Measurements from ENCODE around the gene CELF1. TPM values are rescaled to one million over a fixed set of nuclear protein-coding genes. Genes with fewer than 3 reads are reported as not detected.
"Not testable (repeated sequence)": the region's sequence is repeated elsewhere in the genome, so short reads cannot be mapped to it uniquely, and the experiment has no call there.

CELF1 gene
- total RNA-seq, 2 experiments from 2014 or later: 108 to 118 TPM

DNA sequence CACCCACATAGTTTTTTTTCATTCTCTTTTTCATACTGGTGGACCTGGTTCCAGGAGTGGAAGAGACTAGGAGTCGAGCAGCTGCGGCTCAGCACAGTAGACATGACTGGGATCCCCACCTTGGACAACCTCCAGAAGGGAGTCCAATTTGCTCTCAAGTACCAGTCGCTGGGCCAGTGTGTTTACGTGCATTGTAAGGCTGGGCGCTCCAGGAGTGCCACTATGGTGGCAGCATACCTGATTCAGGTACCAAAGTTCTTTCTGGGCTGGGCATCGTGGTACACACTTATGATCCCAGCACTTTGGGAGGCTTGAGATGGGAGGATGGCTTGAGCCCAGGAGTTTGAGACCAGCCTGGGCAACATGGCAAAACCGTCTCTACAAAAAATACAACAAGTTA is 16.7 kb upstream of the CELF1 start:
- no peak overlapping the region for H3K4me3 Mint-ChIP-seq
- peaks cover 39% of the 10 kb centered on the region for H3K36me3 Mint-ChIP-seq
- H3K4me1 Mint-ChIP-seq: peaks cover 19% of the 10 kb centered on the region
- H3K9me3 Mint-ChIP-seq (ENCODE audit: low read depth): no peaks in the 10 kb centered on the region
- DNase-seq (no peak), ATAC-seq (no peak)
- no peak overlapping the region for H3K27ac Mint-ChIP-seq
- H3K27me3 Mint-ChIP-seq: no peaks in the 10 kb centered on the region
- CTCF ChIA-PET: interaction anchor here (1.2 kb wide), 1 partner anchor 13 kb away, joined by 3 read pairs; no protein-coding TSS in a partner anchor

DNA sequence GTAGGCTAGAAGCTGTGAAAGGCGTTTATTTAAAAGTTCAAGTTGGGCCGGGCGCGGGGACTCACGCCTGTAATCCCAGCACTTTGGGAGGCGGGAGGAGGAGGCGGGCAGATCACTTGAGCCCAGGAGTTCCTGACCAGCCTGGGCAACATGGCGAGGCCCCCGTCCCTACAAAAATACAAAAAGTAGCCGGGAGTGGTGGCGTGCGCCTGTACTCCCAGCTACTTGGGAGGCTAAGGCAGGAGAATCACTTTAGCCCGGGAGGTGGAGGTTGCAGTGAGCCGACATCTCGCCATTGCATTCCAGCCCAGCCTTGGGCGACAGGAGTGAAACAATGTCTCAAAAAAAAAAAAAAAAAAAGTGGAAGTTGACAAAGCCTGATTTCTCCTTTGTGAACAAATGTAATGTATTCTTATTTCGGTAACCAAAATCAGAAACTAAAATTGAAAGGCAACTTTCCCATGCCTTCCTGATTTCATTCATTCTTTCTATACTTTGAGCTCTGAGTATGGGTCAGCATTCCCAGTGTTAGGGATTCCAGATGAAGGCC is 13.3 kb upstream of the CELF1 start:
- H3K27me3 Mint-ChIP-seq: no peaks in the 10 kb centered on the region
- peaks cover 11% of the 10 kb centered on the region for H3K36me3 Mint-ChIP-seq
- DNase-seq (no peak), ATAC-seq (no peak)
- CTCF ChIA-PET: interaction anchor here (0.8 to 4.0 kb wide), 6 partner anchors 11 to 368 kb away, joined by 3 to 48 read pairs (median 4); partner anchors contain the start of gene CELF1
- H3K4me1 Mint-ChIP-seq: peaks cover 29% of the 10 kb centered on the region
- peak overlapping the region; percentile 73 for H3K27ac Mint-ChIP-seq
- H3K9me3 Mint-ChIP-seq (ENCODE audit: low read depth): no peaks in the 10 kb centered on the region
- H3K4me3 Mint-ChIP-seq: peak overlapping the region; percentile 80

DNA sequence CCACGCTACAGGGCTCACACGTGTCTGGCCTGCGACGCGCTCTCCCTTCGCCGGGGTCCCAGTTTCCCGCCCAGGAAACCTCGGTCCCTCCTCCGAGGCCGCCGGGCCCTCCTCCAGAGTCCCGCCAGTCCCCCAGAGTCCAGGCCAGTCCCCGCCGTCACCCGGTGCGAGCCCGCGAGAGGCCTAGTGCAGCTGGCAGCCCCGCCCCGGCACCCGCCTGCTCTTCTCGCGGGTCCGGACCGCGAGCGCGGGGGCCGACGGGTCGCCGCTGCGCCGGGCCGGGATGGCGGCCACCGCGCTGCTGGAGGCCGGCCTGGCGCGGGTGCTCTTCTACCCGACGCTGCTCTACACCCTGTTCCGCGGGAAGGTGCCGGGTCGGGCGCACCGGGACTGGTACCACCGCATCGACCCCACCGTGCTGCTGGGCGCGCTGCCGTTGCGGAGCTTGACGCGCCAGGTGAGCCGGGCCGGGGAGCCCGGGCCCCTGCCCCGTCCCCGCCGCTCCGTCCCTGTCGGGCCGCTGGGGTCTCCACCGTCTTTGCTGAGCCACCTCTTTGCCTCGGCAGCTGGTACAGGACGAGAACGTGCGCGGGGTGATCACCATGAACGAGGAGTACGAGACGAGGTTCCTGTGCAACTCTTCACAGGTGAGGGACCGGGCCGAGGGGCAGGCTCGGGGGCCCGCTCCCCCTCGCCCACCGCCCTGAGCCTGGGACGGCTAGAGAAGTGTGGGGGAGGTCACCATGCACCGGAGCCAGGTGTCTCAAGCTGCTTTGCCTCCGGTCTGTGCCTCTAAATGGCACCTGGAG is 12.6 kb upstream of the CELF1 start, which contains the start of gene PTPMT1:
PTPMT1 (plus strand) TSS at position 260 of the 809 bp plus-strand sequence; CDS start at position 284, 24 bp downstream.
- CTCF ChIA-PET: interaction anchor here (0.6 to 4.0 kb wide), 8 partner anchors 10 to 369 kb away, joined by 3 to 48 read pairs (median 3); partner anchors contain the start of gene CELF1

DNA sequence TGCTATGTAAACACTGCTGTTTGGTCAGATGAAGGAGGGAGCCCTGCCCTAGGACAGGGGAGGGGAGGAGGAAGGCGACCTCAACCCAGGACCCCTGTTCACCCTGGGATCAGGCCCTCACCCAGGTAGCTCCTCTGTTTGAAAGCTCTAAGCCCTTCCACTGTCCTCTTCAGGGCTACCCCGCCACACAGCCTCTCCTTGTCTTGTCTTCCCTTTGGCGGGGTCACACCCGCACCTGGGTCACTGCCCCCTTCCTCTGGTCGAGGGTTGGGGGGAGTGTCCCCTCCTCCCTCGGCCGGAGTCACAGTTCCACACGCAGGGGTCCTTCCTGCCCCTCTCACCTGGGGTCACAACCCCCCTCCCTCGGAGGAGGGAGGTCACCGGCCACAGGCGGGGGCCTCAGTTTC is 12.0 kb upstream of the CELF1 start:
- Mint-ChIP-seq H3K4me1 (peaks cover 29% of the 10 kb centered on the region), H3K36me3 (peaks cover 9% of the 10 kb centered on the region), H3K27me3 (no peaks in the 10 kb centered on the region), H3K4me3 (peak overlapping the region; percentile 80), H3K9me3 (ENCODE audit: low read depth) (no peaks in the 10 kb centered on the region), H3K27ac (peak overlapping the region; percentile 82)
- ATAC-seq (peak; percentile 10), DNase-seq (no peak)
- CTCF ChIA-PET: interaction anchor here (0.5 to 4.0 kb wide), 8 partner anchors 8 to 199 kb away, joined by 3 to 48 read pairs (median 4); partner anchors contain the start of genes CELF1, KBTBD4 and NDUFS3

More for the DNA sequence above, 12.6 kb upstream of the CELF1 start, which contains the start of gene PTPMT1:
- H3K9me3 Mint-ChIP-seq (ENCODE audit: low read depth): no peaks in the 10 kb centered on the region
- DNase-seq (peak; percentile 81), ATAC-seq (peak; percentile 96)
- no peaks in the 10 kb centered on the region for H3K27me3 Mint-ChIP-seq
- H3K36me3 Mint-ChIP-seq: peaks cover 10% of the 10 kb centered on the region
- peaks cover 29% of the 10 kb centered on the region for H3K4me1 Mint-ChIP-seq
- H3K4me3 Mint-ChIP-seq: peak within 1 kb of the TSS; percentile 80
- peak within 1 kb of the TSS; percentile 82 for H3K27ac Mint-ChIP-seq

DNA sequence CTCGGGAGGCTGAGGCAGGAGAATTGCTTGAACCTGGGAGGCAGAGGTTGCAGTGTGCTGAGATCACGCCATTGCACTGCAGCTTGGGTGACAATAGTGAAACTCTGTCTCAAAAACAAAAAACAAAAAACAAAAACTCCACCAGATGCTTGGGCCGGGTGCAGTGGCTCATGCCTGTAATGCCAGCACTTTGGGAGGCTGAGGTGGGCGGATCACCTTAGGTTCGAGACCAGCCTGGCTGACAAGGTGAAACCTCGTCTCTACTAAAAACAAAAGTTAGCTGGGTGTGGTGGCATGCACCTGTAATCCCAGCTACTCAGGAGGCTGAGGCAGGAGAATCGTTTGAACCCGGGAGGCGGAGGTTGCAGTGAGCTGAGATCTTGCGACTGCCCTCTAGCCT is 11.4 kb upstream of the CELF1 start:
- peak overlapping the region; percentile 15 for H3K27ac Mint-ChIP-seq
- not testable (repeated sequence) for H3K9me3 Mint-ChIP-seq (ENCODE audit: low read depth); ATAC-seq; DNase-seq; H3K27me3 Mint-ChIP-seq; H3K36me3 Mint-ChIP-seq
- peak overlapping the region; percentile 80 for H3K4me3 Mint-ChIP-seq
- peaks cover 26% of the 10 kb centered on the region for H3K4me1 Mint-ChIP-seq
- CTCF ChIA-PET: interaction anchor here (0.6 to 4.0 kb wide), 7 partner anchors 8 to 951 kb away, joined by 3 to 48 read pairs (median 5); partner anchors contain the start of genes CELF1, KBTBD4 and NDUFS3

DNA sequence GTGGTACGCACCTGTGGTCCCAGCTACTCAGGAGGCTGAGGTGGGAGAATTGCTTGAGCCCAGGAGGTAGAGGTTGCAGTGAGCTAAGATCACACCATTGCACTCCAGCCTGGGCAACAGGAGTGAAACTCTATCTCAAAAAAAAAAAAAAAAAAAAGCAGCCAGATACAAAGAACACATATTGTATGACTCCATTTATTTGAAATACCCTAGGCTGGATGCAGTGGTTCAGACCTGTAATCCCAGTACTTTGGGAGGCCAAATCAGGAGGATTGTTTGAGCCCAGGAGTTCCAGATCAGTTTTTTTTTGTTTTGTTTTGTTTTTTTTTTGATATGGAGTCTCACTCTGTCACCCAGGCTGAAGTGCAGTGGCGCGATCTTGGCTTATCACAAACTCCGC is 9.5 kb upstream of the CELF1 start:
- ATAC-seq; H3K9me3 Mint-ChIP-seq (ENCODE audit: low read depth); H3K4me3 Mint-ChIP-seq; DNase-seq; CTCF ChIA-PET; H3K27ac Mint-ChIP-seq; H3K36me3 Mint-ChIP-seq; H3K27me3 Mint-ChIP-seq: not testable (repeated sequence)
- H3K4me1 Mint-ChIP-seq: peaks cover 24% of the 10 kb centered on the region

DNA sequence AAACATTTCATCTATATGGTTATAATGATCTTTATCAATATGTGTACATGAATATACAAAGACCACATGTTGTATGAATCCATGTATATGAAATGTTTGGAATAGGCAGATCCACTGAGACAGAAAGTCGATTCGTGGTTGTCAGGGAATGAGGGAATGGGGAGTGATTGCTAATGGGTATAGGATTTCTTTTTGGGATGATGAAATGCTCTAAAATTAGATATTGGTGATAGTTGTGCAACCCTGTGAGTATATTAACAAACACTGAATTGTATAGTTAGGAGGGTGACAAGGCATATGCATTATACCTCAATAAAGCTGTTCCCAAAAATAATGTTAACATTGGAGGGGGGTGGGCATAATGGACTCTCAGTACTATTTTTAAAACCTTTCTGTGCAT is 7.5 kb upstream of the CELF1 start:
- no peaks in the 10 kb centered on the region for H3K9me3 Mint-ChIP-seq (ENCODE audit: low read depth)
- no peak for ATAC-seq
- no peak overlapping the region for H3K27ac Mint-ChIP-seq
- no peaks in the 10 kb centered on the region for H3K27me3 Mint-ChIP-seq
- DNase-seq: no peak
- no peaks in the 10 kb centered on the region for H3K36me3 Mint-ChIP-seq
- CTCF ChIA-PET: interaction anchor here (1.5 kb wide), 1 partner anchor 187 kb away, joined by 4 read pairs; no protein-coding TSS in a partner anchor
- H3K4me3 Mint-ChIP-seq: no peak overlapping the region
- peaks cover 14% of the 10 kb centered on the region for H3K4me1 Mint-ChIP-seq

DNA sequence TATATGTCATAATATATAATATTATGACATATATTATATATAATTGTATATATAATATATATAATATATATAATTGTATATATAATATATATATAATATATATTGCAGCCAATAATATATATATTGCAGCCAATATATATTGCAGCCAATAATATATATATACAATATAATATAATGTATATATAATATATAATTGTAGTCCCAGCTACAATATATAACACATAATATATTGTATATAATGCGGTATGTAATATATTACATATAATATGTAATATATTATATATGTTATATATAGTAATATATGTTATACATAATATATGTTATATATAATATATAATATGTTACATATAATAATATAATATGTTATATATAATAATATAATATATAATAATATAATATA is 5.8 kb upstream of the CELF1 start:
- ATAC-seq: no peak

DNA sequence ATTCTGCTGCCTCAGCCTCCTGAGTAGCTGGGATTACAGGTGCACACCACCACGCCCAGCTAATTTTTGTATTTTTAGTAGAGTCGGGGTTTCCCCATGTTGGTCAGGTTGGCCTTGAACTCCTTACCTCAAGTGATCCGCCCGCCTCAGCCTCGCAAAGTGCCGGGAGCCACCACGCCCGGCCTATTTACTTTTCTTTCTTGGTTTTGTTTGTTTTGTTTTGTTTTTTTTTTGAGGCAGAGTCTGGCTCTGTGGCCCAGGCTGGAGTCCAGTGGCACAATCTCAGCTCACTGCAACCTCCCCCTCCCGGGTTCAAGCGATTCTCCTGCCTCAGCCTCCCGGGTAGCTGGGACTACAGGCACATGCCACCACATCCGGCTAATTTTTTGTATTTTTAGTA is 4.1 kb upstream of the CELF1 start:
- ATAC-seq; DNase-seq; H3K27me3 Mint-ChIP-seq; H3K27ac Mint-ChIP-seq; H3K4me1 Mint-ChIP-seq; H3K9me3 Mint-ChIP-seq (ENCODE audit: low read depth); H3K4me3 Mint-ChIP-seq; H3K36me3 Mint-ChIP-seq: not testable (repeated sequence)
- CTCF ChIA-PET: interaction anchor here (2.5 kb wide), 1 partner anchor 7 kb away, joined by 10 read pairs; no protein-coding TSS in a partner anchor

More for the DNA sequence above, 5.8 kb upstream of the CELF1 start:
- Mint-ChIP-seq H3K4me3 (no peak overlapping the region), H3K27me3 (no peaks in the 10 kb centered on the region), H3K4me1 (peaks cover 8% of the 10 kb centered on the region), H3K9me3 (ENCODE audit: low read depth) (no peaks in the 10 kb centered on the region), H3K36me3 (no peaks in the 10 kb centered on the region), H3K27ac (no peak overlapping the region)
- DNase-seq: no peak
- CTCF ChIA-PET: no interaction called here

DNA sequence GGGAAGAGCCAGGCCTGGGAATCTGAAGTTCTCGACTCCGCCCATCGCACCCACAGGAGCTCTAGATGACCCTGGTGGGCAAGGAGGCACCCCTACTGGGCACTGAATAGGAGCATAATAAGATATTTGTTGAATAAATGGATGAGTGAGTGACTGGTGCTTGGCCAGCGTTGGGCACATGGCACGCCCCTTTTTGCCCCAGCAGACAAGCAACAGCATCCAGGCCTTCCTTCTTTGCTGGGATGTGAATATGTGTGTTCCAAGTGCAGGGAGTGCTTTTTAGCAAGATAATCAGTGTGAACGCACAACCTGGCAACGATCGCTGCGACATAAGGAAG is 443 bp upstream of the CELF1 start:
- DNase-seq: no peak
- ATAC-seq: peak; percentile 31
- Mint-ChIP-seq H3K4me3 (peak overlapping the region; percentile 90), H3K4me1 (peaks cover 35% of the 10 kb centered on the region), H3K27me3 (no peaks in the 10 kb centered on the region), H3K9me3 (ENCODE audit: low read depth) (no peaks in the 10 kb centered on the region), H3K36me3 (peaks cover 11% of the 10 kb centered on the region), H3K27ac (peak overlapping the region; percentile 29)
- CTCF ChIA-PET: interaction anchor here (0.6 to 4.0 kb wide), 17 partner anchors 12 to 339 kb away, joined by 3 to 48 read pairs (median 3); partner anchors contain the start of genes AGBL2, DDB2, KBTBD4 and NDUFS3

DNA sequence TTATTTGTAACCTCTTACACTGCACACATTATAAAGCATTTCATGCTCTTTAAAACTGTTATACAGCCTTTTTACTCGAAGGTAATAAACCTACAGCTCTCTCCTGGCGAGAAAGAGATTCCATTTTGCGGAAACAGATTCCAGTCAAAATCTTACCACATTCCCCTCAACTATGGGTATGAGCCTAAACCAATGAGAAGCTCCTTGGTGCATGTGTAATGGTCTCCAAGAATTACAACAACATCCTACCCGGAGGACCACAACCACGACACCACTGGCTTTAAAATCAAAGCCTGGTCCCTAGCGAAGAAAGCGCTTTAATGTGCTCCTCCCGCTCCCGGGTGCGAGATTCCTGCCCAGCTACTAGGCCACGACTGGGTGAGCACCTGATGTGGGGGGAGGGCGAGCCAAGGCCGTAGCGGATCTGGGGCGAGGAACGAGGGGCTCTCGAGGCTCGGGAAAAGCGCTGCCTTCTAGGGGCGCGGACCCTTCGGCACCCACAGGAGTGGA is 821 bp downstream of the CELF1 start:
- Mint-ChIP-seq H3K4me1 (peaks cover 43% of the 10 kb centered on the region), H3K4me3 (peak overlapping the region; percentile 90), H3K9me3 (ENCODE audit: low read depth) (no peaks in the 10 kb centered on the region), H3K27me3 (no peaks in the 10 kb centered on the region), H3K27ac (peak overlapping the region; percentile 92), H3K36me3 (peaks cover 15% of the 10 kb centered on the region)
- CTCF ChIA-PET: interaction anchor here (0.7 to 4.0 kb wide), 15 partner anchors 11 to 515 kb away, joined by 3 to 48 read pairs (median 4); partner anchors contain the start of genes AGBL2, KBTBD4, NDUFS3 and PTPMT1
- DNase-seq (peak; percentile 55), ATAC-seq (peak; percentile 0)

DNA sequence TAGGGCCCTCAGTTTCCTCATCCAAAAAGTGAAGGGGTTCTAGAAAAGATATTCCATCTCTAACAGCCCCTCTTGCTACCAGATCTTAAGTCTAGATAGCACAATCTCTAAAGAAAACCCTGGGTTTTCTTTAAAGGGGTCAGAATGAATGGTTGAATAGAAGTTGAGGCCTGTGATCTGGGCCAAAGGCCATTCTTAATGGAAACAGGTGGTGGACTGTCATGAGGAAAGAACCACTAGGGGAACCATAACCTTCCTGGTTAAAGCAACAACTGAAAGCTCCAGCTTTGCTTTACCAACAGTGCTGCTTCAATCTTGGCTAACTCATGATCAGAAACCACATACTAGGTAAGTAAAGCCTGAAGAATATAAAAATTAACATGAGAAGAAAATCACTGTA is 1.8 kb downstream of the CELF1 start:
- Mint-ChIP-seq H3K4me1 (peaks cover 48% of the 10 kb centered on the region), H3K27ac (peak overlapping the region; percentile 92), H3K4me3 (peak overlapping the region; percentile 90), H3K27me3 (no peaks in the 10 kb centered on the region), H3K36me3 (peaks cover 20% of the 10 kb centered on the region), H3K9me3 (ENCODE audit: low read depth) (no peaks in the 10 kb centered on the region)
- no peak for DNase-seq
- ATAC-seq: no peak
- CTCF ChIA-PET: interaction anchor here (0.7 to 4.0 kb wide), 11 partner anchors 10 to 516 kb away, joined by 3 to 48 read pairs (median 4); partner anchors contain the start of genes KBTBD4, NDUFS3 and PTPMT1

Data from activated CD8-positive, alpha-beta memory T cell treated with anti-CD3 and anti-CD28 coated beads, Interleukin-2, amount 10 ng/mL, durations not matched to agents 7 days and 5 days (primary cell).